Measurements from ENCODE around the gene LCE1A.

Gene LCE1A, protein sequence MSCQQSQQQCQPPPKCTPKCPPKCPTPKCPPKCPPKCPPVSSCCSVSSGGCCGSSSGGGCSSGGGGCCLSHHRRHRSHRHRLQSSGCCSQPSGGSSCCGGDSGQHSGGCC

DNA sequence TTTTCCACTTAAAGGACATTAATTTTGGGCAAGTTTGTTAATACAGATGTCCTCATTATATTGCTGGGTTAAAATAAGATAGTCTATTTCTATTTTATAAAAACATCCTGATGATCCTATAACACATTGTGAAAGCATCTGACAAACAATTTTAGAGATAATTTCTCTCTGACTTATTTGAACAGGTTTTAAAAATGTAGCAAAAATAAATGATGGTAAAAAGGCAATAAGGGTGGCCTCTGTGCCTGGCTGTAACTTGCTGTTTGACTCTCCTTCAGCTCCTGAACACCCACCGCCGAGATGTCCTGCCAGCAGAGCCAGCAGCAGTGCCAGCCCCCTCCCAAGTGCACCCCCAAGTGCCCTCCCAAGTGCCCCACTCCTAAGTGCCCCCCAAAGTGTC is at the start of gene LCE1A:
Gene LCE1A, plus strand, starts transcription at position 301 of the 400 bp plus-strand sequence. Its CDS starts 0 bp downstream, at position 301.
- DNase-seq = no peak

DNA sequence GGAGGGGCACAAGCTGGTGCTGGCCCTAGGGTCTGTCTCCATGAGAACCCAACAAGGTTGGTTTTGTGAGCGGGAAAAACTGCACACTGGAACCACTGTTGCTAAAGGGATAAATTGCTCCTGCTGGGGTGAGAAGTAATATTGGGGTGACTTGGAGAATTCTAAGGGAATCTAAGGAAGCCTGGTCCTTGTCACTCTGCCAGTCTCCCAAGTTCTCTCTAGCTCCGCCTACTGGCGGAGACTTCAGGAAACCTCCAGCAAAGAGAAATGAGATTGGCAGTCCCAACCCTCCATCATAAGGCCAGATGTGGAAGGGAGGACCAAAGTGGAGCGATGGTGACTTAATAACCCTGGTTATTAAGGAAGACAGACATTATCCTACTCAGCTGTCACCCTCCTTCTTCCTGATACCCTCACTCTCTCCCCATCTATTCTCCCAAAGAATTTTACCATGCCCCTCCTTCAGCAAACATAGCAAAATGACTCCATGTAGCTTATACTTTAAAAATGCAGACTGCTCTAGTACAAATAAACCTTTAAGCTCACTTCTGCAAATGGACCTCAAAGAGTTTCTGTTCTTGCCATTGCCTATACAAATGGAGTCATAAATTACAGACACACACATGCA is 49.6 kb upstream of the LCE1A start:
- DNase-seq = no peak

DNA sequence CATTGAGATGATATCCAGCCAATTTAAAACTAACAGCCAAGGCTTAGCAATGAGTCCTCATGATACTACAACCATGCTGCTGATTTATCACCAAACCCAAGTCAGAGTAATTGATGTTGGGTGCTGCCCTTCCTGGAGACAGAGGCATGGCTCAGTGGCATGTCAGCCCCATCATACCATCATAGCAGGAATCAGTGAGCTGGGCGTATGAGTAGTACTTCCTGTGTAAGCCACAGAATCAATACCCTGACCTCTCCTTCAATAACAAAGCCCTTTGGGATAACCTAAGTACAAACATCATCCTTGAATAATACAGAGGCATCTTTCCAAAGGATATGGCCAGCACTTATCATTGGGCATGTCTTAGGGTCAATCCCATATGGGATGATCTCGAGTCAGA is 44.2 kb upstream of the LCE1A start:
- no peak for DNase-seq

DNA sequence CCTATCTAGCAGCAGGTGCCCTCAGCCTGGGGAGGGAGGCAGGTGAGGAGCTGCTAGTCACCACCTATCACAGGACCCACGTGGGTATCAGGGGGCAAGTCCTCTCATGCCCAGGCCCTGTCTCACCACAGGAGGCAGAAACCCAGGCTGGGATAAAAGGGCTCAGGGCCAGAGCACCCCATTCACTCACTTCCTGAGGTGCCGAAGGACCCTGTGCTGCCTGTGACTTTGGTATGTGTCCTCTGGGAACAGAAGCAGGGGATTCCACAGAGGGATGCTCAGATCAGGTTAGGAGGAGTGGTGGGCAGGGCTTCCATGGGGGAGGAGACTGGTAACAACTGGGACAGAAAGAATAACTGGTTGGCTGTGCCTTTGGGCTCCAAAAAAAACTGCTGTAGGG is 41.2 kb upstream of the LCE1A start, which contains the start of gene LCE1E:
Gene LCE1E, plus strand, starts transcription at position 181 of the 400 bp plus-strand sequence. CDS start 1,043 bp downstream, outside the sequence.
- DNase-seq = no peak

DNA sequence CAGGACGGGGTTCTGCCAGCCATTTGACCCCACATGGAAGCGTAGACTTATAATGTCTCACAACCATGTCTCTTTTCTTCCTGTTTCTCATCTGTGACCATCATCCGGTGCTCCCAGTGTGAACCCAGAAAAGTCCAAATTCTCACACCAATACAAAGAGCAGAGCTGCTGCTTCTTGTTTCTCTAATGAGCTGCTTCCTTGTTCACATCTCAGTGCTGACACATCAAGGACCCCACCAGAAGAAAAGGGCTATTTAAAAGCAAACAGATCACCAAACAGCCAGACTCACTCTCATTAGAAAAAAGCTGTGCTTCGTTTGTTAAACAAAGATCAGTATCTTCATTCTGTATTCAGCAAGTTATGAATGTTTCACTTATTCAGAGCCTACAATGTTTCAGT is 31.6 kb upstream of the LCE1A start:
- DNase-seq = no peak

DNA sequence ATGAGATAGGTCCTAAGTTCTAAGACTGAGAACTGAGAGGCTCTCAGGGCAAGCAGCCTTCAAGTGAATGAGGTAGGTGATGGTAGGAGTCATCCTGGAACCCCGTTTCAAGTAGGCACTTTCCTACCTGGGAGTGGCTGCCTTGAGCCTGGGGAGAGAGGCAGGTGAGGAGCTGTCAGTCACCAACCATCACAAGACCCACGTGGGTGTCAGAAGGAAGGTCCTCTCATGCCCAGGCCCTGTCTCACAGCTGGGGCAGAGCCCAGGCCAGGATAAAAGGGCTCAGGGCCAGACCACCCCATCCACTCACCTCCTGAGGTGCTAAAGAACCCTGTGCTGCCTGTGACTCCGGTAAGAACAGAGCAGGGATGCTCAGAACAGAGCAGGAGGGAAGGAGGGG is 30.9 kb upstream of the LCE1A start, which contains the start of gene LCE1D:
Gene LCE1D, plus strand, starts transcription at position 301 of the 400 bp plus-strand sequence. CDS start 1,074 bp downstream, outside the sequence.
- no peak for DNase-seq

DNA sequence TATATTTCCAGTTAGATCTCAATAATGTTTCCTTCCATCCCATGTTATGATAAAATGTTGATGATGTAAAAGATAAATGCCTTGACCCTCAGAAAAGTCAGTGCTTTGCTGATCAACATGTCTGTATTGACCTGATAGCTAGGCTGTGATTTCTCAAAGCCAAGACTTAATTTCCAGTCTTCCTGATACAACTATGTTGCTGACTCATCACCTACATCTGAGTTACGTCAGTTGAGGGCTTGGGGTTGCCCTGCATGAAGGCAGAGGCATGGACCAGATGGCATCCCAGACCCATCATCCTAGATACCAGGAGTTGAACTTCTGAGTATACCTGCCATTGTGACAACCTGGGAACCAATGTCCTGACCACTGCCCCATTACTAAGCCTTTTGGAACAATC is 25.9 kb upstream of the LCE1A start:
- no peak for DNase-seq

DNA sequence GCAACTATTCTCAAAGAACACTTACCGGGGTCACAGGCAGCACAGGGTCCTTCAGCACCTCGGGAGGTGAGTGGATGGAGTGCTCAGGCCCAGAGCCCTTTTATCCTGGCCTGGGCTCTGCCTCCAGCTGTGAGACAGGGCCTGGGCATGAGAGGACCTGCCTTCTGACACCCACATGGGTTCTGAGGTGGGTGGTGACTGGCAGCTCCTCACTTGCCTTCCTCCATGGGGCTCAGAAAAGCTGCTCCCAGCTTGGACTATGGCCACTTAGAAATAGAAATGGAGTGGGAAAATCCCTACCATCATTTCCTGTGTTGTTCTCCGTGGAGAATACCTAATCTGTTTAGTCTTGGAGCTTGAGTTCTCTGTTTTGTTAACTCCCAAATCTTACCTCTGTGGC is 20.7 kb upstream of the LCE1A start, which contains the start of gene LCE1C:
Gene LCE1C, minus strand, starts transcription at position 76 of the 400 bp plus-strand sequence. CDS start 1,173 bp downstream, outside the sequence.
- no peak for DNase-seq

DNA sequence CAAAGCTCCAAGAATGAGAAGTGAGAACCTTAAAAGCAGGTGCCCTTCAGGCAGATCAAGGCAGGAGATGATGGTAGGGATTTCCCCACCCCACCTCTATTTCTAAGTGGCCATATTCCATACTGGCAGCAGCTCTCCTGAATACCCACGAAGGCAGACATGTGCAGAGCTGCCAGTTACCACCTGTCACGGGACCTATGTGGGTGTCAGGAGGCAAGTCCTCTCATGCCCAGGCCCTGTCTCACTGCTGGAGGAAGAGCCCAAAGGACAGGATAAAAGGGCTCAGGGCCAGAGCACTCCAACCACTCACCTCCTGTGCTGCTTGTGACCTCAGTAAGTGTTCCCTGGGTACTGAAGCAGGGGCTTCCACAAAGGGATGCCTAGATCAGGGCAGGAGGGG is 16.2 kb upstream of the LCE1A start:
- DNase-seq = no peak

DNA sequence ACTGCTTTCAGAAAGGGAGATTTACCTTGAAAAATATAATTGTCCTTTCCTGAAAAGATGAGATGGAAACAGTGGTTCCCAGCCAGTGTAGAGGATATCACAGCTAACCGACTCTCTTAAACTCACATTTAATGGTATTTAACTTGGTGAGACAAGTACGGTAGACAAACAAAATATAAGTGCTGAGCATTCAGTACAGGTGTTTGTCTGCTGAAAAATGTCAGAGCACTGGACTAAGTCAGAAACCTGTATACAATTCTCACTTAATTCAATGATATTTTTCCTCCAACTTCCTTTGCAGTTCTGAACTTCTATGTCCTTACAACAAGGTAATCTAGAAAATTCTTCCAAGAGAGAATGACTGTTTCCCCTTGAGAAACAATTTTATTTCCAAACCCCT is 15.6 kb upstream of the LCE1A start, which contains the start of gene LCE1B:
Gene LCE1B, plus strand, starts transcription at position 301 of the 400 bp plus-strand sequence. CDS start 476 bp downstream, outside the sequence.
- DNase-seq = no peak

DNA sequence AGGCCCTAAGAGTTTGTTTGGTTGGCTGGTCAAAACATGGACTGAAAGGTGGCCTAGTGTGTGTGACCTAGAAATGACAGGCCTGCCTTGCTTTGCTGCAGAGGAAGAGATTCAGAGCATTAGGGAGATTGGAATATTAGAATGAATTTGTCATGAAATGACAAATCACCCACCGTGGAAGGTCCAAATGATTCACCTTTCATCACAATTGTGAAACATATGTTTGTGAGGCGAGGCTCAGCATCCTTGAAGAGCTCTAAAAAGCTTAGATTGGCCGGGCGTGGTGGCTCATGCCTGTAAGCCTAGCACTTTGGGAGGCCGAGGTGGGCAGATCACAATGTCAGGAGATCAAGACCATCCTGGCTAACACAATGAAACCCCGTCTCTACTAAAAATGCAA is 10.0 kb upstream of the LCE1A start:
- no peak for DNase-seq

DNA sequence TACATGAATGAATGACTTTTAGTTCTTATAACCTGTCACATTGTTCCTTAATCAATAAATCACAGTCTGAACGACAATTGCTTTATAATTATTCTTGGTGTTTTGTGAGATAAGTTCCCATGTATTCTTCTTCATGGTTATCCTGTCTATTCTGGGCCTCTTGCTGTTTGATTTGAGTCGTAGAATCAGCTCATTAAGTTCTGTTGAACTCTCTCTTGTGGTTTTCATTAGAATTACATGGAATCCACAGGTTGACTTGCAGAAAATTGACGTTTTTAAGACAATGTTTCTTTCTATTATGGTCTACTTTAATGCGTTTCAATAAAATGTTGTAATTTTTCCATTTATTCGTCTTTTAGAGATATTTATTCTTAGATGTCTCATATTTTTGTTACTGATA is 4.0 kb upstream of the LCE1A start:
- no peak for DNase-seq

DNA sequence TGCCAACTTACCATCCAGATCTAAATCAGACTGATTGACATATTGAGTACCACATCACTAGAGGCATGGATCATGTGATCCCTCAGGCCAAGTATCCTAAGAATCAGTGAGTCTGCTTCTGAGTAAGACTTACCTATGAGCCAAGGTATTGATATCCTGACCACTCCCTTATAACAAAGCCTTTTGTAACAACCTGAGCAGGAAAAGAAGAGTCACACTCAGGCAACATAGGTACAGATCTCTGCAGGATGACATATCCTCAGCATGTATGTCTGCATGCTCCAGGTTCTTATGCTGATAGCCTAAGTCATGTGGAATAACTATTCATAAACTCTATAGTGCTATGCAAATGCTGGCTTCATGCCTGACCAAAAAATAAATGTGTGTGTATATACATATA is 2.3 kb upstream of the LCE1A start:
- DNase-seq = no peak

DNA sequence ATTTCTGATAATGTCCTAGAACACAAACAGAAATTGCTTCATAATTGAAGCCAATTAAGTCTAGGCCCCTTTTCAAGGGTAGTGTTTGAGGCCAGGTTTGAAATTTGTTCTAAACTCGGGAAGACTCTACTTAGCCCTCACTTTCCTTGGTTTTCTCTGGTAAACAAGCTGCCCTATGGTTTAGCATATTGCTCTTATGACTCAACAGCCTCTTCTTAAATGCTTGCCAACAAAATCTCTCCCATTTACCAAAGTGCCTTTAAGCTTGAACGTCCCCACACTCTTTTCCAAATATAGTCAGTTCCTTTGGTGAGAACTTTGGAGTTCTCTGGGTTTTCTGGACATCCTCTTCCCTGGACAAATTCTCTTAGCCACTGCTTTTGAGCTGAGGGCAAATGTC is 9.6 kb downstream of the LCE1A start:
- no peak for DNase-seq

DNA sequence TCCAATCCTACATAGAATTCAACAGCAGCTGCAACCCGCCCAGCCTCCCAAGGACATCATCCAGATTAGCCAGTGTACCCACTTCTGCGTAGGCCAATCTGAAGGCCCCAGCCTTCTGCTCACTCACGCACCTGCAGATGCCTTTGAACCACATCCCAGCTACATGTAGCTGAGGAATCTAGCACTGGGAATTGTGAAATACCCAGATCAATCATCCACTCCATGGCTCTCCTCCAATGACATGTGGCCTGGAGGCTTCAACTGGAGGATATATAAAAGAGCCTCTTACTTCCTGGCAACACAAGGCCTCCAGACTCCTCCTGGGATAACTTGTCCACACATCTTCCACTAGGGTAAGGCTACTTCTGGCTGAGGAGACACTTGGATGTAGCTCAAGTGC is 15.3 kb downstream of the LCE1A start, which contains the start of gene LCE6A:
Gene LCE6A, plus strand, starts transcription at position 301 of the 400 bp plus-strand sequence. CDS start 665 bp downstream, outside the sequence.
- no peak for DNase-seq

DNA sequence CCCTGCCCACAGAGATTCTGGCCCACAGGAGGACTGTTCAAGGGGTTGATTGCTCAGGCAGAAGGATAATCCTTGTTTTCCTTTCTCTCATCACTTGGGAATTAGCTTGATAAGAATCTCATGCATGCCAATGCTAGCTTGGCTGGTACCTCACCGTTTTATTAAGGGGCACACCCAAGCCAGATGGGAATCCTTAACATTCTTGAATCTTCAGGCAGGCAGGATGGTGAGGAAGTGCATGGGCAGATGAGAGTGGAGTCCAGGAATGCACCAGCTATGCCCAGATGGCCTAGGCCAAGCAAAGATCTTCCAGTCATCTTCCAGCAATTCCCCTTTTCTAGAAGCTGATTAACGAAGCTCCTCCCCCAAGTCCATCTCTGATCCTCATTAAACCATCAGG is 28.4 kb downstream of the LCE1A start:
- no peak for DNase-seq

DNA sequence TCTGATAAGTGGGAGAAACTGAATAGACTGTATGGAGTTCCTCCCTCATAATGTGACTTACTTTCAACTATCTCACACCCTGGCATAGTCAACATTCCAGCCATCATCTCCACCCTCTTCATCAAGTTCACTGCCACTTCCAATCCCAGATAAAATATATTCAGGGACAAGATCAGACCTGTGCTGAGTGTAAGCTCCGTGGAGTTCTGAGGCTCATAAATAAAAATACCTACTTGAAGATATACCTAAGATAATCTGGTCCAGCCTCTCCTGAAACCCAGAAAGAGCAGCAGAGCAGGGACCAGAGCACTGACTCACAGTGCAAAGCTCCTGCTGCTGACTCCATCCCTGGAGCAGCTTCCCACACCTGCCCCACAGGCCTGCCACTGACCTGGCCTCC is 30.8 kb downstream of the LCE1A start:
- DNase-seq = no peak

DNA sequence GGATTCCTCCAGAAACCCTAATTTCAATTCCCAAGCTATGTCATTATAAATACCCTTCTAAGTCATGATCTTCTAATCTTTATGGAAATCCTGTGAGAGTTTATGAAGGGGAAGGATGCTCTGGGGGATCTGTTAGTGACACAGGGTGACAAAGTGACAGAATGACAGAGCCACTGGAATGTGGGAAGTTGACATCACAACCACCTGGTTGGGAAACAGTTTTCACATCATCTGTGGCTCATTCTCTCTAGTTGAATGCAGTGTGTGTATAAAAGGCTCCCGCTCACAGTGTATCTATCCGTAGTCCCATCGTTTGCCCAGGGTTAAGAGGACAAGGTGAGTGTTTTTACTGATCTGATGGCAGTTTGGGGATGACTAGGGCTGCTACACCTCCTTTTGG is 32.4 kb downstream of the LCE1A start, which contains the start of gene LCE7A:
Gene LCE7A, plus strand, starts transcription at position 301 of the 400 bp plus-strand sequence. CDS start 702 bp downstream, outside the sequence.
- no peak for DNase-seq

DNA sequence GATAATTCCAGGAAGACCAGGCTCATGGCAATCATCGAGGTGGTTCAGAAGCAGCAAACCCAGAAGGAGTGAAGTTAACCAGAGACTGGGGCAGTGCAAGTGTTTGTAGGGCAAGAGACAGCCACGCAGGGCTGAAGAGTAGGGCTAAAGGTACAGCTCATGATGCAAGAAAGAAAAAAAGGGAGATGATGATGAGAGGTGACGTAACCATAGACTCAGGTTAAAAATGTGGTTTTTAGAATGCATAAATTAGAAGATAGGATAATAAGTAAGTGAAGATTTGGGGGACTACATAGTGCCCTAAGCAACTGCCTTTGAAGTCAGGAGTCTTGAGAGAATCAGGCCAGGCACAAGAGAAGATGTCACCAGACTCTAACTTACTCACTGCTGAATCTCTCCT is 32.9 kb downstream of the LCE1A start:
- DNase-seq = no peak

DNA sequence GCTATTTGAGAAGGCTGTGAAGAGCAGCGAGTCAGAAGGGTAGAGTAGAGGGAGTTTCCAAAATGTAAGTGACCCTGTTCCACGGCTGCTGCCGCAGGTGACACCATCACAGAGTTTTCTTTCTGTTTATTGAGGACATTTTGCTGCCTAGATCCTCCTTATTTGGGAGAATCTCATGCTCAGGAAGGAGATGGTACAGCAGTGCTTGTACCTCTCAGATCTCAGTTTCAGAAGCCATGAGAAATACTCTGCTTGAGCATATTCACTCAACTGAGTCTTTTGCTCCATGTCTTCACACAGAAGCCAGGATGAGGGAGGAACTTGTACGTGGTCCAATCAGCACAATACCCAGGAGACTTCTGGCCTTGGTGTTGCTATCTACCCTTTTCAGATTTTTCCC is 34.1 kb downstream of the LCE1A start:
- DNase-seq = no peak

DNA sequence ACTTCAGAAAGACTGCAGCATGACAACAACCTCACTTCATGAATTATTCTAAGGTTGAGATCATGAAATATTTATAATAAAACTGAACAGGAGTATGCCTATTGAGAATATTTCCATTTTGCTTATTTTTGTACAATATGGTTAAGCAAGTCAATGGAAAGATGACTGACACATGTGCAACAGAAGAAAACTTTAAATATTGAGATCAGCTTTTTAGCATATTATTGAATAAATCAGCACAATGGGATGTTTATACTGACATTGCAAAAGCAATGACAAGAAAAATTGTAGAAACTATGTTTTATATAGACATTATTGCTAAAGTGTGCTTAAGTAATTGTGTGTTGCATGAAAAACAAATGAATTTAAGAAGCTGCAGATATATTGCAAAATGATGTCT is 37.2 kb downstream of the LCE1A start:
- no peak for DNase-seq

DNA sequence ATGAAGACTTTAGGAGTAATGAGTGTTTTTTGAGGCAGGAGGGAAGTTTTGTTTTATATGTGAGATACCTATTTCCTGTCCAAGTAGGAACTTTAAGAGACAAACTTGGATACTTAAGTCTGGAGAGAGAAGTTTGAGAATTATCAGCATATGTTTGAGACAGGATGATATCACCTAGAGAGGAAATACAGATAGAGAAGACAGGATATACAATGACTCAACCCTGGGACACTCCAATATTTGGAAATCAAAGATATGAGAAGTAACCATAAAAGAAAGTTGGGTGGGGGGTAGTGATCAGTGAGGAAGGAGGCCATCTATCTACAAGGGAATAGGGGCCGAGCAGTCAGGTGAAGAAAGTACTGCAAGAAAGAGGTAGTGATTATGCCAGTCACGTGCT is 39.0 kb downstream of the LCE1A start:
- DNase-seq = no peak

DNA sequence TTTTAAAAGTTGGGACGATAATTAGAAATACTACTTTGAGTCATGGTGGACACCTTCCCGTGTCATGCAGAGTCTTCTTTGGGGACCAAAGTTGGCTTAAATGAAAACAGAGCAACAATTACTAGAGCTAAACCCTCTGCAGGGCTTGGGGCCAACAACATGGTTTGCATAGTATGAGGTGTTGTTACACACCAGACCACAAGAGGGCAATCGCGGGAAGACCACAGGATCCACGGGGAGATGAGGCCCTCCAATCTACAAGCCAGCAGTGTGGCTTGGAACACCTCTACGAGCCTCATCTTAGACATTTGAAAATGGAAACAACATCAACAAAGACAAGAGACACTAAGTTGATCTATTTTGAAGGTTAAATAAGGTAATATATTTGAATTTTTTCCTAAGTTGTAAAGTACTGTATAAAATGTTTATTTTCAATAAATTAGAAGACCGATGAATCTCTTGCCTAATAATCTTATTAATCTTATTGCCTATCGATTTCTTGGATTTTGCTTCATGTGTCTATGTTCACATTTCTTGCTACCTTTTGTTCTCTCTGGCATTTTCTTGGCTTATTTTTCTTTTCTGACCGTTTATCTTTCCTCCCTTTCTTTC is 42.6 kb downstream of the LCE1A start:
- no peak for DNase-seq

Measured in SIG-M5 (cell line).